Measurements from ENCODE around the gene ARHGAP26.

ARHGAP26 gene

GRCh38 chr5:142905348-142905747 lies 135.2 kb downstream of the ARHGAP26 start:
- no peaks in the 10 kb centered on the region for H3K27me3 ChIP-seq (ENCODE audit: control insufficient read depth, insufficient read depth, low read length)
- no peaks in the 10 kb centered on the region for H3K9me3 ChIP-seq (replicated peaks; ENCODE audit: low read length)
- H3K4me3 ChIP-seq (ENCODE audit: low read length): no peak overlapping the region
- H3K4me1 ChIP-seq (ENCODE audit: control insufficient read depth, insufficient read depth, low read length): peaks cover 14% of the 10 kb centered on the region
- no peak overlapping the region for H3K4me2 ChIP-seq (ENCODE audit: low read length)
- H3K36me3 ChIP-seq (ENCODE audit: insufficient read depth, low read length): no peaks in the 10 kb centered on the region
- H3K9ac ChIP-seq (ENCODE audit: low read depth, low read length): no peak overlapping the region

GRCh38 chr5:142906863-142907671 lies 136.9 kb downstream of the ARHGAP26 start:
- Histone ChIP-seq H3K4me3 (ENCODE audit: low read length) (peak overlapping the region; percentile 27), H3K27me3 (ENCODE audit: control insufficient read depth, insufficient read depth, low read length) (no peaks in the 10 kb centered on the region), H3K36me3 (ENCODE audit: insufficient read depth, low read length) (no peaks in the 10 kb centered on the region), H3K9ac (ENCODE audit: low read depth, low read length) (no peak overlapping the region), H3K9me3 (replicated peaks; ENCODE audit: low read length) (no peaks in the 10 kb centered on the region), H3K4me1 (ENCODE audit: control insufficient read depth, insufficient read depth, low read length) (peaks cover 9% of the 10 kb centered on the region), H3K4me2 (ENCODE audit: low read length) (peak overlapping the region; percentile 62)

DNA sequence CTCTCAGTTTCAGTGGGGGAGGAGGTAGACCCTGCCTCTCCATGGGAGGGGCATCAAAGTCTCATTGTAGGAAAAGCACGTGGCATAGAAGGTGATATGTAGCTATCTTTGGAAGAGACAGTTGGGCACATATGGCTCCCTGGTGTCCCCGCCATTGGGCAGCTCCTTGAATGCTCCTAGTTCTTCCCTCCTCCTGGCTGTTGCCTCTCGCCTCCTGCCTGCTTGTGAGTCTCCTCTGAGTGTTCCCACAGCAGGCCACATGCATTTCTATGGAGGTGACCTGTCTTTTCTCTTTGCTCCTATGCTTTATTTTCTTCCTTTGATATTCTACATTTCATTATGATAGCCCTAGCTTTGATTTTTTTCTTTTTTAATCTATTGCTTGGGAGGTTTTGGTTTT lies 138.5 kb downstream of the ARHGAP26 start:
- Histone ChIP-seq H3K27me3 (ENCODE audit: control insufficient read depth, insufficient read depth, low read length) (no peaks in the 10 kb centered on the region), H3K4me3 (ENCODE audit: low read length) (no peak overlapping the region), H3K4me1 (ENCODE audit: control insufficient read depth, insufficient read depth, low read length) (peaks cover 9% of the 10 kb centered on the region), H3K4me2 (ENCODE audit: low read length) (no peak overlapping the region), H3K36me3 (ENCODE audit: insufficient read depth, low read length) (no peaks in the 10 kb centered on the region), H3K9ac (ENCODE audit: low read depth, low read length) (no peak overlapping the region), H3K9me3 (replicated peaks; ENCODE audit: low read length) (no peaks in the 10 kb centered on the region)

GRCh38 chr5:142910128-142910527 lies 140.0 kb downstream of the ARHGAP26 start:
- Histone ChIP-seq H3K9ac (ENCODE audit: low read depth, low read length) (no peak overlapping the region), H3K4me1 (ENCODE audit: control insufficient read depth, insufficient read depth, low read length) (peaks cover 9% of the 10 kb centered on the region), H3K4me2 (ENCODE audit: low read length) (no peak overlapping the region), H3K27me3 (ENCODE audit: control insufficient read depth, insufficient read depth, low read length) (no peaks in the 10 kb centered on the region), H3K4me3 (ENCODE audit: low read length) (no peak overlapping the region), H3K9me3 (replicated peaks; ENCODE audit: low read length) (no peaks in the 10 kb centered on the region), H3K36me3 (ENCODE audit: insufficient read depth, low read length) (no peaks in the 10 kb centered on the region)

DNA sequence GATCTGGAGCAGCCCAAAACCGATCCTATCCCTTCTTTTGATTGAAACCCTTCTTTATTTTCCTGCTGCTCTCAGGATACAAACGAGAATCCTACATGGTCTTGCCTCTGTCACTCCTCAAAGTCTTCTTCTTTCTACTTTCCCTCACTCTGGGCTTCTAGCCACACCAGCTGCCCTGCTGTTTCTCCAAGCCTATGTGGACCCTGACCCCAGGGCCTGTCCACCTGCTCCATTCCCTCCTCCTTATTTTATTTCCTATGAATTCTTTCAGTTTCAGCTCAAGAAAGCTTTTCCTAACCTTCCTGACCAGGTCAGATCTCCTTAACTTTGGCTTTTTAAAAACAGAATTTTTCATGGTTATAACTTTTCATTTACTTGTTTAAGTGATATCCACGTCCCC lies 141.0 kb downstream of the ARHGAP26 start:
- no peak overlapping the region for H3K4me2 ChIP-seq (ENCODE audit: low read length)
- H3K4me3 ChIP-seq (ENCODE audit: low read length): no peak overlapping the region
- peaks cover 9% of the 10 kb centered on the region for H3K4me1 ChIP-seq (ENCODE audit: control insufficient read depth, insufficient read depth, low read length)
- H3K9me3 ChIP-seq (replicated peaks; ENCODE audit: low read length): no peaks in the 10 kb centered on the region
- H3K36me3 ChIP-seq (ENCODE audit: insufficient read depth, low read length): no peaks in the 10 kb centered on the region
- no peaks in the 10 kb centered on the region for H3K27me3 ChIP-seq (ENCODE audit: control insufficient read depth, insufficient read depth, low read length)
- H3K9ac ChIP-seq (ENCODE audit: low read depth, low read length): no peak overlapping the region

GRCh38 chr5:142911775-142912174 lies 141.6 kb downstream of the ARHGAP26 start:
- peaks cover 8% of the 10 kb centered on the region for H3K4me1 ChIP-seq (ENCODE audit: control insufficient read depth, insufficient read depth, low read length)
- no peaks in the 10 kb centered on the region for H3K27me3 ChIP-seq (ENCODE audit: control insufficient read depth, insufficient read depth, low read length)
- H3K4me3 ChIP-seq (ENCODE audit: low read length): no peak overlapping the region
- no peak overlapping the region for H3K4me2 ChIP-seq (ENCODE audit: low read length)
- H3K9me3 ChIP-seq (replicated peaks; ENCODE audit: low read length): no peaks in the 10 kb centered on the region
- H3K9ac ChIP-seq (ENCODE audit: low read depth, low read length): no peak overlapping the region
- no peaks in the 10 kb centered on the region for H3K36me3 ChIP-seq (ENCODE audit: insufficient read depth, low read length)

DNA sequence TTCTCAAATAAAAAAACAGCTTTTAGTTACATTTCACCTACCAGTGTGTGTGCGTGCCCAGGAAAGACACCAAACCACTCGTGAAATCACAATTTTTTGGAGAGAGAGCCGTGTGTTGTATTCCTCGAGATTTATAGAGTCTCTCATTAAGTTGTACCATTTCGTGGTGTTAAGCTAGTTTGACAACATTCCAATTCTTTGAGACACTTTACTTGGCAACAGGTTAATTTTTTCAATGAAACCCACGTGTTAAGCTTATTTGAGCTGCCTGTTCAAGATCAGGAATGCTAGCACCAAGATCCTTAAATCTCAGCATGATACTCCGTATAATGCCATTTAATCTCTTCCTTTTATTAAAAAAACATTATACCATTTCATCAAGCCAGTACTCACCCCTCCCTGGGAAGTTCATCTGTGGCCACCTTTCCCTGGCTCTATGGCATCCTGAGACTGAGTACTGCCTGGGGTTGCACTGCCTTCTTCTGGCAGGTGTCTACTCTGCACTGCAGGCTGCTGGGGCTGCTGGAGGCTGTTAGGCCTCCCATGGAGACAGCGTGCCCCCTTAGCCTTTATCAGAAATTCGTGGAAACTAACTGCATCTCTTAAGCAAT lies 143.7 kb downstream of the ARHGAP26 start:
- Histone ChIP-seq H3K36me3 (ENCODE audit: insufficient read depth, low read length) (no peaks in the 10 kb centered on the region), H3K4me1 (ENCODE audit: control insufficient read depth, insufficient read depth, low read length) (no peaks in the 10 kb centered on the region), H3K27me3 (ENCODE audit: control insufficient read depth, insufficient read depth, low read length) (no peaks in the 10 kb centered on the region), H3K9ac (ENCODE audit: low read depth, low read length) (no peak overlapping the region), H3K4me3 (ENCODE audit: low read length) (no peak overlapping the region), H3K9me3 (replicated peaks; ENCODE audit: low read length) (no peaks in the 10 kb centered on the region), H3K4me2 (ENCODE audit: low read length) (no peak overlapping the region)

- H3K36me3 ChIP-seq (ENCODE audit: insufficient read depth, low read length): no peaks in the 10 kb centered on the region
- H3K27me3 ChIP-seq (ENCODE audit: control insufficient read depth, insufficient read depth, low read length): no peaks in the 10 kb centered on the region
- no peak overlapping the region for H3K4me3 ChIP-seq (ENCODE audit: low read length)
- H3K4me1 ChIP-seq (ENCODE audit: control insufficient read depth, insufficient read depth, low read length): no peaks in the 10 kb centered on the region
- H3K4me2 ChIP-seq (ENCODE audit: low read length): no peak overlapping the region
- H3K9me3 ChIP-seq (replicated peaks; ENCODE audit: low read length): no peaks in the 10 kb centered on the region
- no peak overlapping the region for H3K9ac ChIP-seq (ENCODE audit: low read depth, low read length)
Measured at GRCh38 chr5:142915038-142915437, 144.9 kb downstream of the ARHGAP26 start.

DNA sequence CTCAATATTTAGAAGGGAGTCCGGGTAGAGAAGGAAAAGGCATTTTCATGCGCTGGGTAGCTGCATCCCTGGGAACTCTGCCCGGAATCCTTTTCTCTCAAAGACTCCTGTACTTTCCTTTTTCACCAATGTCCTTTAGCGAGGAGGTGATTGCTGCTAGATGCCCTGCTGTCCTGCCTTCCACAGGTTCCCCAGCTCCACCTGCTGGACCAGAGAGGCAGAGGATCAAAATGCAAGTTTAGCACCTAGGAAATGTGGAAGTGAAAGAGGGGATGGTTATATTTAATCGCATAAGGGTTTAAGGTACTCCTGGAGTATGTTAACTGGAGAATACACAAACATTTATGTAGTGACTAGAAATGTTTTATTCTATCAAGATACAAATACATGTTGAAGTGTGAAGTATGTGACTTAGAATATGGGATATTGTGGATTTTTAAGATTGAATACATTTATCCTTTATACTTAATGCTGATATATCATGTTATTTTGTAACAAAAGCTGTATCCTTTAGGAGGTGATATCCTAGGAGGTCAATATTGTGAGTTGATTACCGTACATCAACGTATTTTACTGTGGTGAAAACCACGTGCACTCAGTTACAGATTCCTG lies 145.7 kb downstream of the ARHGAP26 start:
- Histone ChIP-seq H3K9me3 (replicated peaks; ENCODE audit: low read length) (no peaks in the 10 kb centered on the region), H3K27me3 (ENCODE audit: control insufficient read depth, insufficient read depth, low read length) (no peaks in the 10 kb centered on the region), H3K36me3 (ENCODE audit: insufficient read depth, low read length) (no peaks in the 10 kb centered on the region), H3K4me2 (ENCODE audit: low read length) (no peak overlapping the region), H3K9ac (ENCODE audit: low read depth, low read length) (no peak overlapping the region), H3K4me1 (ENCODE audit: control insufficient read depth, insufficient read depth, low read length) (no peaks in the 10 kb centered on the region), H3K4me3 (ENCODE audit: low read length) (no peak overlapping the region)

- Histone ChIP-seq H3K4me3 (ENCODE audit: low read length) (no peak overlapping the region), H3K27me3 (ENCODE audit: control insufficient read depth, insufficient read depth, low read length) (no peaks in the 10 kb centered on the region), H3K4me2 (ENCODE audit: low read length) (no peak overlapping the region), H3K4me1 (ENCODE audit: control insufficient read depth, insufficient read depth, low read length) (peaks cover 6% of the 10 kb centered on the region), H3K9me3 (replicated peaks; ENCODE audit: low read length) (no peaks in the 10 kb centered on the region), H3K36me3 (ENCODE audit: insufficient read depth, low read length) (no peaks in the 10 kb centered on the region), H3K9ac (ENCODE audit: low read depth, low read length) (no peak overlapping the region)
Measured at GRCh38 chr5:142918959-142919635, 148.9 kb downstream of the ARHGAP26 start.

GRCh38 chr5:142920849-142921612 lies 150.9 kb downstream of the ARHGAP26 start:
- H3K27me3 ChIP-seq (ENCODE audit: control insufficient read depth, insufficient read depth, low read length): no peaks in the 10 kb centered on the region
- H3K4me3 ChIP-seq (ENCODE audit: low read length): no peak overlapping the region
- H3K9me3 ChIP-seq (replicated peaks; ENCODE audit: low read length): no peaks in the 10 kb centered on the region
- H3K4me1 ChIP-seq (ENCODE audit: control insufficient read depth, insufficient read depth, low read length): peaks cover 12% of the 10 kb centered on the region
- no peak overlapping the region for H3K9ac ChIP-seq (ENCODE audit: low read depth, low read length)
- no peaks in the 10 kb centered on the region for H3K36me3 ChIP-seq (ENCODE audit: insufficient read depth, low read length)
- no peak overlapping the region for H3K4me2 ChIP-seq (ENCODE audit: low read length)
